Stimulated activated naive CD4-positive, alpha-beta T cell (primary cell): ENCODE data around the gene MEGF11.

Experiments used
- DNase-seq, 6 experiments: peaks; one replicate each; lab custom pipeline; 2025; lab: John Stamatoyannopoulos, UW

Gene MEGF11

GRCh38 chr15:65851981-65852380, 401.6 kb downstream of the MEGF11 start:
- DNase-seq: no peak

GRCh38 chr15:65847989-65848388, 405.6 kb downstream of the MEGF11 start:
- no peak for DNase-seq

- DNase-seq: no peak
Observed at GRCh38 chr15:65845826-65846519, 407.6 kb downstream of the MEGF11 start.
